HuH-7.5 (cell line): Measurements from ENCODE around the gene FOXO1.

Experiments used
- DNase-seq: peaks from one replicate; pipeline ENCODE4 v3.0.0; 2011; ENCODE audit warnings: low spot score

Gene FOXO1

GRCh38 chr13:40540328-40541044 lies 126.0 kb downstream of the FOXO1 start:
- DNase-seq, result peak; percentile 43

- DNase-seq, result no peak
These were observed 126.7 kb downstream of the FOXO1 start for GRCh38 chr13:40539576-40540327.

- DNase-seq, result no peak
These were observed 129.1 kb downstream of the FOXO1 start for GRCh38 chr13:40537146-40537895.

- DNase-seq, result peak; percentile 57
These were observed 129.9 kb downstream of the FOXO1 start for GRCh38 chr13:40536443-40537113.

- DNase-seq, result no peak
These were observed 131.1 kb downstream of the FOXO1 start for GRCh38 chr13:40535345-40535836.

GRCh38 chr13:40534456-40534855 lies 132.0 kb downstream of the FOXO1 start:
- peak; percentile 28 for DNase-seq

- no peak for DNase-seq
These were observed 133.4 kb downstream of the FOXO1 start for GRCh38 chr13:40533072-40533471.

GRCh38 chr13:40530961-40531360 lies 135.5 kb downstream of the FOXO1 start:
- no peak for DNase-seq

- DNase-seq, result no peak
These were observed 137.6 kb downstream of the FOXO1 start for GRCh38 chr13:40528881-40529280.

- no peak for DNase-seq
These were observed 138.5 kb downstream of the FOXO1 start for GRCh38 chr13:40527914-40528313.

GRCh38 chr13:40522282-40522681 lies 144.2 kb downstream of the FOXO1 start:
- DNase-seq, result no peak

GRCh38 chr13:40520916-40521315 lies 145.5 kb downstream of the FOXO1 start:
- DNase-seq, result no peak

- no peak for DNase-seq
These were observed 146.8 kb downstream of the FOXO1 start for GRCh38 chr13:40519637-40520036.

GRCh38 chr13:40518481-40518882 lies 148.0 kb downstream of the FOXO1 start:
- DNase-seq, result no peak

GRCh38 chr13:40517486-40518480 lies 148.7 kb downstream of the FOXO1 start:
- no peak for DNase-seq

- DNase-seq, result no peak
These were observed 150.7 kb downstream of the FOXO1 start for GRCh38 chr13:40515702-40516101.

GRCh38 chr13:40514802-40515201 lies 151.6 kb downstream of the FOXO1 start:
- no peak for DNase-seq

GRCh38 chr13:40509876-40510275 lies 156.6 kb downstream of the FOXO1 start:
- DNase-seq, result no peak

GRCh38 chr13:40508767-40509342 lies 157.6 kb downstream of the FOXO1 start:
- DNase-seq, result no peak

- no peak for DNase-seq
These were observed 158.3 kb downstream of the FOXO1 start for GRCh38 chr13:40508127-40508526.
